ENCODE data around the gene CYBC1. TPM values are rescaled to one million over a fixed set of nuclear protein-coding genes. Genes with fewer than 3 reads are reported as not detected.
"Not testable (repeated sequence)": the region's sequence is repeated elsewhere in the genome, so short reads cannot be mapped to it uniquely, and the experiment has no call there.

CYBC1 gene
- total and polyA plus RNA-seq, 5 experiments from 2014 or later: 133 to 213 (median 149) TPM

- peak overlapping the region in 1 of 10 donors; percentile 60 for H3K27ac Mint-ChIP-seq
- H3K36me3 Mint-ChIP-seq: peaks cover 0 to 70% (median 8%) of the 10 kb centered on the region in 3 donors
- ATAC-seq (no peak), DNase-seq (no peak)
- POLR2A ChIA-PET: interaction anchor here (1.1 kb wide), 1 partner anchor 56 kb away, joined by 5 read pairs; no protein-coding TSS in a partner anchor
- peaks cover 6 to 10% (median 8%) of the 10 kb centered on the region in 4 donors for H3K4me1 Mint-ChIP-seq
- H3K27me3 Mint-ChIP-seq: no peaks in the 10 kb centered on the region
- no peaks in the 10 kb centered on the region for H3K9me3 Mint-ChIP-seq
- no peak overlapping the region for H3K4me3 Mint-ChIP-seq
Measured at GRCh38 chr17:82474223-82475010, 23.9 kb upstream of the CYBC1 start.

GRCh38 chr17:82470065-82470464, 19.5 kb upstream of the CYBC1 start:
- Mint-ChIP-seq H3K36me3 (peaks cover 0 to 83% (median 13%) of the 10 kb centered on the region in 3 donors), H3K27ac (no peak overlapping the region), H3K9me3 (no peaks in the 10 kb centered on the region), H3K4me1 (peaks cover 0 to 3% (median under 1%) of the 10 kb centered on the region in 4 donors), H3K4me3 (no peak overlapping the region), H3K27me3 (no peaks in the 10 kb centered on the region)
- POLR2A ChIA-PET: no interaction called here
- no peak for ATAC-seq
- DNase-seq: no peak

- Mint-ChIP-seq H3K4me3 (no peak overlapping the region), H3K36me3 (peaks cover 0 to 82% (median 11%) of the 10 kb centered on the region in 3 donors), H3K9me3 (no peaks in the 10 kb centered on the region), H3K27ac (peak overlapping the region in 1 of 10 donors; percentile 16), H3K4me1 (peaks cover 0 to 5% (median 1%) of the 10 kb centered on the region in 4 donors), H3K27me3 (no peaks in the 10 kb centered on the region)
- POLR2A ChIA-PET: no interaction called here
- DNase-seq: no peak
- no peak for ATAC-seq
Measured at GRCh38 chr17:82468692-82469091, 18.1 kb upstream of the CYBC1 start.

- Mint-ChIP-seq H3K27ac (peak overlapping the region in 2 of 10 donors; percentile 9 to 53), H3K9me3 (no peaks in the 10 kb centered on the region), H3K4me3 (no peak overlapping the region), H3K27me3 (no peaks in the 10 kb centered on the region), H3K36me3 (peaks cover 0 to 86% (median 10%) of the 10 kb centered on the region in 3 donors), H3K4me1 (peaks cover 3 to 21% (median 17%) of the 10 kb centered on the region in 4 donors)
- POLR2A ChIA-PET: no interaction called here
- ATAC-seq (no peak), DNase-seq (no peak)
Measured at GRCh38 chr17:82465023-82465603, 14.6 kb upstream of the CYBC1 start.

- DNase-seq: no peak
- ATAC-seq: no peak
- Mint-ChIP-seq H3K36me3 (peaks cover 0 to 83% (median 7%) of the 10 kb centered on the region in 3 donors), H3K4me3 (no peak overlapping the region), H3K9me3 (no peaks in the 10 kb centered on the region), H3K27me3 (no peaks in the 10 kb centered on the region), H3K27ac (peak overlapping the region in 1 of 10 donors; percentile 9), H3K4me1 (peaks cover 3 to 24% (median 19%) of the 10 kb centered on the region in 4 donors)
- POLR2A ChIA-PET: no interaction called here
Measured at GRCh38 chr17:82464567-82464929, 14.0 kb upstream of the CYBC1 start.

GRCh38 chr17:82463925-82464566, 13.5 kb upstream of the CYBC1 start:
- H3K4me1 Mint-ChIP-seq: peaks cover 7 to 29% (median 22%) of the 10 kb centered on the region in 4 donors
- peak overlapping the region in 4 of 10 donors; percentile 22 to 54 (median 42) for H3K27ac Mint-ChIP-seq
- ATAC-seq (no peak), DNase-seq (no peak)
- H3K27me3 Mint-ChIP-seq: no peaks in the 10 kb centered on the region
- POLR2A ChIA-PET: interaction anchor here (1.8 kb wide), 1 partner anchor 15 kb away, joined by 5 read pairs; no protein-coding TSS in a partner anchor
- H3K4me3 Mint-ChIP-seq: no peak overlapping the region
- peaks cover 0 to 78% (median 7%) of the 10 kb centered on the region in 3 donors for H3K36me3 Mint-ChIP-seq
- H3K9me3 Mint-ChIP-seq: no peaks in the 10 kb centered on the region

GRCh38 chr17:82463391-82463790, 12.8 kb upstream of the CYBC1 start:
- Mint-ChIP-seq H3K27ac (peak overlapping the region in 3 of 10 donors; percentile 22 to 54 (median 53)), H3K9me3 (no peaks in the 10 kb centered on the region), H3K36me3 (peaks cover 0 to 72% (median 3%) of the 10 kb centered on the region in 3 donors), H3K27me3 (no peaks in the 10 kb centered on the region), H3K4me1 (peaks cover 9 to 31% (median 24%) of the 10 kb centered on the region in 4 donors), H3K4me3 (peak overlapping the region in 1 of 10 donors; percentile 62)
- POLR2A ChIA-PET: interaction anchor here (1.1 to 1.8 kb wide), 2 partner anchors 10 to 14 kb away, joined by 3 to 5 read pairs; no protein-coding TSS in a partner anchor
- no peak for DNase-seq
- ATAC-seq: no peak

- ATAC-seq (no peak), DNase-seq (no peak)
- POLR2A ChIA-PET: interaction anchor here (1.1 kb wide), 1 partner anchor 9 kb away, joined by 3 read pairs; no protein-coding TSS in a partner anchor
- H3K9me3 Mint-ChIP-seq: no peaks in the 10 kb centered on the region
- peak overlapping the region in 3 of 10 donors; percentile 46 to 57 (median 49) for H3K27ac Mint-ChIP-seq
- peaks cover 19 to 41% (median 33%) of the 10 kb centered on the region in 4 donors for H3K4me1 Mint-ChIP-seq
- H3K4me3 Mint-ChIP-seq: no peak overlapping the region
- no peaks in the 10 kb centered on the region for H3K27me3 Mint-ChIP-seq
- peaks cover 0 to 59% (median 3%) of the 10 kb centered on the region in 3 donors for H3K36me3 Mint-ChIP-seq
Measured at GRCh38 chr17:82461827-82462524, 11.4 kb upstream of the CYBC1 start.

GRCh38 chr17:82459936-82460335, 9.4 kb upstream of the CYBC1 start:
- Mint-ChIP-seq H3K36me3 (peaks cover 0 to 44% (median 3%) of the 10 kb centered on the region in 3 donors), H3K27ac (peak overlapping the region in 2 of 10 donors; percentile 37 to 62), H3K4me1 (peaks cover 23 to 46% (median 33%) of the 10 kb centered on the region in 4 donors), H3K4me3 (peak overlapping the region in 5 of 10 donors; percentile 8 to 87 (median 24))
- POLR2A ChIA-PET: interaction anchor here (1.3 to 3.6 kb wide), 5 partner anchors 8 to 41 kb away, joined by 3 to 31 read pairs (median 5); no protein-coding TSS in a partner anchor
- ATAC-seq, H3K27me3 Mint-ChIP-seq, H3K9me3 Mint-ChIP-seq, DNase-seq: not testable (repeated sequence)

GRCh38 chr17:82458885-82459424, 8.4 kb upstream of the CYBC1 start:
- peak overlapping the region; percentile 58 to 95 (median 85) for H3K27ac Mint-ChIP-seq
- DNase-seq (peak in 5 of 10 donors; percentile 20 to 48 (median 34)), ATAC-seq (no peak)
- H3K4me1 Mint-ChIP-seq: peaks cover 23 to 46% (median 32%) of the 10 kb centered on the region in 4 donors
- no peaks in the 10 kb centered on the region for H3K9me3 Mint-ChIP-seq
- POLR2A ChIA-PET: interaction anchor here (0.7 to 3.6 kb wide), 10 partner anchors 10 to 594 kb away, joined by 3 to 31 read pairs (median 3); partner anchors contain the start of genes FOXK2 and SECTM1
- no peaks in the 10 kb centered on the region for H3K27me3 Mint-ChIP-seq
- peaks cover 0 to 34% (median 3%) of the 10 kb centered on the region in 3 donors for H3K36me3 Mint-ChIP-seq
- peak overlapping the region; percentile 84 to 97 (median 91) for H3K4me3 Mint-ChIP-seq

GRCh38 chr17:82458179-82458884, 7.8 kb upstream of the CYBC1 start, which contains the start of gene NARF:
Gene NARF (plus strand): TSS chr17:82458741. CDS start chr17:82458804, 63 bp downstream.
- Mint-ChIP-seq H3K9me3 (no peaks in the 10 kb centered on the region), H3K36me3 (peaks cover 0 to 28% (median 3%) of the 10 kb centered on the region in 3 donors), H3K27me3 (no peaks in the 10 kb centered on the region), H3K4me3 (peak within 1 kb of the TSS; percentile 85 to 97 (median 91)), H3K27ac (peak within 1 kb of the TSS; percentile 91 to 99 (median 98)), H3K4me1 (peaks cover 20 to 41% (median 30%) of the 10 kb centered on the region in 4 donors)
- POLR2A ChIA-PET: interaction anchor here (0.6 to 3.6 kb wide), 19 partner anchors 9 to 595 kb away, joined by 3 to 31 read pairs (median 3); partner anchors contain the start of genes DCXR, FOXK2, HEXD and OGFOD3
- DNase-seq (peak; percentile 90 to 98 (median 96)), ATAC-seq (peak; percentile 95 to 96)

Measured in naive thymus-derived CD8-positive, alpha-beta T cell (primary cell).